SK-N-MC (cell line): Measurements from ENCODE around the gene TBC1D22A.

Experiments used
- EZH2 ChIP-seq: fragments of 200-600 bp; sonication (generic); IDR thresholded peaks from one replicate; pipeline ENCODE4 v1.6.1; 2017; ENCODE audit warnings: antibody characterized with exemption
- POLR2AphosphoS5 ChIP-seq: IDR thresholded peaks from 2 replicates; pipeline ENCODE4 v1.6.1; 2012; ENCODE audit warnings: mild to moderate bottlenecking, low read depth, low read length, borderline replicate concordance

DNA sequence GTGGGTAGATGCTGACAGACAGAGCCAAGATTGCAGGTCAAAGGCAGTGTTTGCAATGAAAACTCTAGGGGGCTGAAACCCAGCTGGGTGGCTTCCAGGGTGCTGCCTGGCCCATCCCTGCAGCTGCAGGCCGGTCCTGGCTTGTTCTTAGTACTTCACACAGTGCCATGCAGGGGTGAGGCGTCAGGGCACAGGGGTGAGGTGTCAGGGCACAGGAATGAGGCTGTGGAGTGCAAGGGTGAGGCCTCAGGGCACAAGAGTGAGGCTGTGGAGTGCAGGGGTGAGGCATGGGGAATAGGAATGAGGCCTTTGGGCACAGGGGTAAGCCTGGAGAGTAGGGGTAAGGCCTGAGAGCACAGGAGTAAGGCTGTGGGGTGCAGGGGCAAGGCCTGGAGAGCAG, 337.6 kb downstream of the TBC1D22A start:
- TF ChIP-seq POLR2AphosphoS5 = no peak
- no peak for TF ChIP-seq EZH2
